HuH-7.5 (cell line): Measurements from ENCODE around the gene NFE2L1.
"Not testable (repeated sequence)": the region's sequence is repeated elsewhere in the genome, so short reads cannot be mapped to it uniquely, and the experiment has no call there.

Experiments
- DNase-seq: peaks from one replicate; pipeline ENCODE4 v3.0.0; 2011; ENCODE audit warnings: low spot score

The NFE2L1 gene

GRCh38 chr17:48023400-48024148 lies 24.6 kb upstream of the NFE2L1 start:
- DNase-seq: peak; percentile 41

- DNase-seq: no peak
These were observed 23.8 kb upstream of the NFE2L1 start for GRCh38 chr17:48024149-48025039.

- peak; percentile 90 for DNase-seq
These were observed 22.9 kb upstream of the NFE2L1 start for GRCh38 chr17:48025040-48025903.

GRCh38 chr17:48025904-48026501 lies 22.2 kb upstream of the NFE2L1 start:
- DNase-seq: no peak

- peak; percentile 75 for DNase-seq
These were observed 21.4 kb upstream of the NFE2L1 start for GRCh38 chr17:48026502-48027321.

GRCh38 chr17:48027322-48027981 lies 20.7 kb upstream of the NFE2L1 start:
- DNase-seq: no peak

GRCh38 chr17:48028736-48029135 lies 19.4 kb upstream of the NFE2L1 start:
- no peak for DNase-seq

GRCh38 chr17:48030531-48030930 lies 17.6 kb upstream of the NFE2L1 start:
- no peak for DNase-seq

GRCh38 chr17:48031966-48032365 lies 16.2 kb upstream of the NFE2L1 start:
- DNase-seq: no peak

- DNase-seq: not testable (repeated sequence)
These were observed 13.4 kb upstream of the NFE2L1 start for GRCh38 chr17:48034734-48035133.

GRCh38 chr17:48036693-48037035 lies 11.5 kb upstream of the NFE2L1 start:
- no peak for DNase-seq

GRCh38 chr17:48037036-48037837 lies 10.9 kb upstream of the NFE2L1 start, which contains the start of gene COPZ2:
Gene COPZ2 (minus strand): TSS chr17:48037797. CDS start chr17:48037777, 20 bp downstream.
- peak; percentile 52 for DNase-seq

- no peak for DNase-seq
These were observed 10.3 kb upstream of the NFE2L1 start for GRCh38 chr17:48037838-48038323.

- no peak for DNase-seq
These were observed 9.5 kb upstream of the NFE2L1 start for GRCh38 chr17:48038687-48039086.

GRCh38 chr17:48043176-48043575 lies 5.0 kb upstream of the NFE2L1 start:
- no peak for DNase-seq

- DNase-seq: no peak
These were observed 3.3 kb upstream of the NFE2L1 start for GRCh38 chr17:48044851-48045250.

- DNase-seq: no peak
These were observed 2.7 kb upstream of the NFE2L1 start for GRCh38 chr17:48045316-48046001.

- no peak for DNase-seq
These were observed 1.9 kb upstream of the NFE2L1 start for GRCh38 chr17:48046296-48046695.
